DOHH2 (cell line): ENCODE results near the gene RIN3.

Experiments used
- EZH2phosphoT487 ChIP-seq: fragments of 200-600 bp; sonication (generic); IDR thresholded peaks from 2 replicates; pipeline ENCODE4 v1.6.1; 2017; ENCODE audit warnings: borderline replicate concordance, mild to moderate bottlenecking, antibody characterized with exemption, low read length, moderate library complexity, mixed read lengths
- TF ChIP-seq, protein P1 (sequence below): fragments of 200-600 bp; sonication (generic); IDR thresholded peaks from one replicate; pipeline ENCODE4 v1.5.1; 2014; ENCODE audit warnings: antibody characterized with exemption, mild to moderate bottlenecking, low read depth, low read length; ENCODE audit not compliant: poor library complexity, severe bottlenecking

DNA sequence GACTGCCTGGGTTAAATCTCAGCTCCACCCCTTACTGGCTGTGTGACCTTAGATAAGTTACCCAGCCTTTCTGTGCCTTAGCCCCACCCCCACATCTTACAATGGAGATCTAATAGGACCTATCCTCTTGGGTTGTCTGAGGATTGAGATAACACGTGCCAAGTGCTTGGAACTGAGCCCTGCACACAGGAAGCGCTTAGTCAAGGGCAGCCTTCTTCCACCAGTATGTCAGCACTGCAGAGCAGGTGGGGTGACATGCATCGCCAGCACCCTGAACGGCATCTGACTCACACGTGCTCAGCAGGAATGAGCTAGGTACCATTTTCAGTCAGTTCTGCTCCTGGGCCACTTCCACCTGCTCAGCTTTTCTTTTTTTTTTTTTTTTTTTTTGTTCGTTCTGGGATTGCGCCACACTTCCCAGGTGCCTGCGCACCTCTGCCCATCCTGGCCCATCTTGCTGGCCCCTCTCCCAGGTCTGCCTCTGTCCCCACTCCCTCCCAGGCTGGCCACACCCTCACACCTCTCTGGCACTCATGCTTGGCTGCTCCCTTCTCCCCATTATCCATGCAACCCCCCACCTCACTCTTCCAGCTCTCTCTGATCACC is 215.3 kb downstream of the RIN3 start:
- TF ChIP-seq, protein P1, sequence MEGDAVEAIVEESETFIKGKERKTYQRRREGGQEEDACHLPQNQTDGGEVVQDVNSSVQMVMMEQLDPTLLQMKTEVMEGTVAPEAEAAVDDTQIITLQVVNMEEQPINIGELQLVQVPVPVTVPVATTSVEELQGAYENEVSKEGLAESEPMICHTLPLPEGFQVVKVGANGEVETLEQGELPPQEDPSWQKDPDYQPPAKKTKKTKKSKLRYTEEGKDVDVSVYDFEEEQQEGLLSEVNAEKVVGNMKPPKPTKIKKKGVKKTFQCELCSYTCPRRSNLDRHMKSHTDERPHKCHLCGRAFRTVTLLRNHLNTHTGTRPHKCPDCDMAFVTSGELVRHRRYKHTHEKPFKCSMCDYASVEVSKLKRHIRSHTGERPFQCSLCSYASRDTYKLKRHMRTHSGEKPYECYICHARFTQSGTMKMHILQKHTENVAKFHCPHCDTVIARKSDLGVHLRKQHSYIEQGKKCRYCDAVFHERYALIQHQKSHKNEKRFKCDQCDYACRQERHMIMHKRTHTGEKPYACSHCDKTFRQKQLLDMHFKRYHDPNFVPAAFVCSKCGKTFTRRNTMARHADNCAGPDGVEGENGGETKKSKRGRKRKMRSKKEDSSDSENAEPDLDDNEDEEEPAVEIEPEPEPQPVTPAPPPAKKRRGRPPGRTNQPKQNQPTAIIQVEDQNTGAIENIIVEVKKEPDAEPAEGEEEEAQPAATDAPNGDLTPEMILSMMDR: no peak
- no peak for TF ChIP-seq EZH2phosphoT487
